Upper lobe of left lung (tissue), 6 donors: ENCODE measurements around the gene SNX5. TPM values are rescaled to one million over a fixed set of nuclear protein-coding genes. Genes with fewer than 3 reads are reported as not detected.
A peak's percentile ranks its signal among the peaks of the same experiment; 100 is the strongest.

ENCODE experiments used
- ATAC-seq, 2 donors: fragments of 200-7000 bp; cut with Tn5 transposase; one replicate each; pipeline ENCODE4 v1.9.1; 2022; ENCODE audit warnings: mild to moderate bottlenecking in 2 of 2, moderate library complexity in 2 of 2; ENCODE audit not compliant: low FRiP score in 2 of 2
- DNase-seq, 2 donors: peaks; one replicate each; pipeline ENCODE4 v3.0.0-alpha.2; 2019 to 2020
- H3K27ac ChIP-seq, 4 donors: fragments of 200-600 bp; sonication (generic); one replicate each; pipeline ENCODE4 v1.5.1; 2016 to 2019
- H3K27me3 ChIP-seq, 4 donors: fragments of 200-600 bp; sonication (generic); one replicate each; pipeline ENCODE4 v1.5.1; 2017 to 2019
- H3K36me3 ChIP-seq, 4 donors: fragments of 200-600 bp; sonication (generic); one replicate each; pipeline ENCODE4 v1.5.1; 2016 to 2019
- H3K4me1 ChIP-seq, 4 donors: fragments of 200-600 bp; sonication (generic); one replicate each; pipeline ENCODE4 v1.5.1; 2018 to 2019
- H3K4me3 ChIP-seq, 4 donors: fragments of 200-600 bp; sonication (generic); one replicate each; pipeline ENCODE4 v1.5.1; 2017 to 2019; ENCODE audit warnings: mild to moderate bottlenecking in 2 of 4, moderate library complexity in 1 of 4
- H3K9me3 ChIP-seq, 4 donors: fragments of 200-600 bp; sonication (generic); one replicate each; pipeline ENCODE4 v1.5.1; 2018 to 2019
- EP300 ChIP-seq, 4 donors: sonication (generic); formaldehyde crosslinking; IDR thresholded peaks; one replicate each; pipeline ENCODE4 v1.5.1; 2017; ENCODE audit warnings: antibody characterized with exemption in 4 of 4, control low read depth in 2 of 4
- POLR2A ChIP-seq, 4 donors: fragments of 450-650 bp; IDR thresholded peaks; one replicate each; pipeline ENCODE4 v1.5.1; 2016 to 2017; ENCODE audit warnings: antibody characterized with exemption in 4 of 4, mild to moderate bottlenecking in 2 of 4
- POLR2AphosphoS5 ChIP-seq, 2 donors: sonication (generic); formaldehyde crosslinking; IDR thresholded peaks; one replicate each; pipeline ENCODE4 v1.5.1; 2017; ENCODE audit warnings: antibody characterized with exemption in 2 of 2
- WGBS, 2 donors: methylation state at CpG; one replicate each; pipeline ENCODE4 v1.1.5; 2017 to 2018; 5-methylcytosine and 5-hydroxymethylcytosine counted together
- total RNA-seq, 6 donors: library from RNA; depleted of rRNA in 4 of 6; stranded (reverse); fragments of >200 nt in 4 of 6; gene quantifications; one replicate each; pipeline versions ENCODE4 v1.1.0 to v1.2.1, GENCODE V29; 2016 to 2021
- TF ChIP-seq, protein P1 (sequence below), 6 experiments: fragments of 450-650 bp in 4 of 6; fragments of 200-600 bp in 2 of 6; sonication (generic) in 2 of 6; IDR thresholded peaks; one replicate each; pipeline ENCODE4 v1.5.1; 2016 to 2019; ENCODE audit warnings: antibody characterized with exemption in 6 of 6
- donor health status: DM: no; HTN: no; CAD: no; lungs with moderate emphysema.
- donor health status: DM: no; HTN: yes; CAD: no; lungs with severe emphysema.

SNX5 gene
- total RNA-seq, 6 donors from 2014 or later: 72.0 to 177 (median 111) TPM

DNA sequence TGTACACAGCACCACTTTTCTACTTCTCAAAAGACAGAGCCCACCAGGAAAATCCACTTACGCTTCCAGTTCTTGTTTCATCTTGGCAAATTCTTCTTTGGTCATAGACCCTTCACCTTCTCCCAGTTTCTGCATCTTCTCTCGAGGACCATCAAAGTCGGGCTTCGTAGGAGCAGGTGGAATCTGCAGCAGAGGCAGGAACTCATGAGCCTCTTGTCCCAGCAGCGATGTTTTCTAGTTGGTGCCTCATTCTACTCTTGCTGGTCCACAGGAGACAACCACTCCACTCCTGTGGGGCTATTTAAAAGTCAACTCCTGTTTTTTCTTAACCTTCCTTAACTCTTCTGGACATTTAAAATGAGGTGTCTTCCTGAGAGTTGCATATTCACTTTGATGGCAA, 14.7 kb downstream of the SNX5 start:
- ATAC-seq: no peak

DNA sequence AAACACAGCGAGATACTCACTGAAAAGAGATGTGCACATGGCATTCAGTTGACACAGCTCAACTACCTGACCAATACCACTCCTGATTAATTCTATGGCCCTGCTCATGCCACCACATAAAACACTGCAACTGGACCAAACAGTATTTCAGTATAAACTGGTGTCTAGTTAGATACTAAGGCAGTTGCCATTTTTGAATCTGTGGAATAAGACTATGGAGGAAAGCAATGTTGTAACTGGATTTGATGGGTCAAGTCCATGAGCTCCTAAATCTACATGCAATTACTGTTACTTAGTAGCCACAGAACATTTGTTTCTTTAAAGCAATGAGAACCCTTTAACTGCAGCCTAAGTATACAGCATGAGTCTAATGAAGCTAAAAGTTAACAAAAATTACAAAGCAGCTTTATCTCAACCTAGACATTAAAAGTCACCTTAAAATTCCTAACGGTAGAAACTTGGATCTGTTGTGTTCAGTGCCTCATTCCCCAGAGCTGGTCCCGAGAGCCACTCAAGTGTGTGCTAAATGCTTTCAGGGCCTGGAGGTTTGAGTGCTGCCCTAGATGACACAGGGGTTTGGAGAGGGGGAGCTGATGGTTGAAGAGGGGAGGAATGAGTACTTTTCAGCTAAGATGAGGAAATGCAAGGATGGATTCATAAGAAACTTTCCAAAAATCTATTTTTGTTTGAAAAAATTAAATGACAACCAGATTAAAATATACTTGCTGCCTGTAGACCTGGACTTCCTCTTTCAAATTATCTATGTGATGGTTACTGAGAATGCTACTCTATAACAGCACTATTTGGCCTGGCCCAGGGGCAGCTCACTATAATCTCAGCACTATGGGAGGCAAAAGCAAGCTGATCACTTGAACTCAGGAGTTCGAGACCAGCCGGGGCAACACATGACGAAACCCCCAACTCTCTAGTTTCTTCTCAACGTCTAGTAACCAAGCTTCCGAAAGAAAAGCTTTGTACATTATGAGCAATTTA, 15.6 kb downstream of the SNX5 start:
- 79 to 81% methylated on average over 8 of the region's 8 CpGs for WGBS, 2 donors
- TF ChIP-seq EP300 (IDR thresholded peaks at IDR 0.05) (no peak), POLR2A (IDR thresholded peaks at IDR 0.05) (no peak), POLR2AphosphoS5 (IDR thresholded peaks at IDR 0.05) (no peak)
- TF ChIP-seq, protein P1, sequence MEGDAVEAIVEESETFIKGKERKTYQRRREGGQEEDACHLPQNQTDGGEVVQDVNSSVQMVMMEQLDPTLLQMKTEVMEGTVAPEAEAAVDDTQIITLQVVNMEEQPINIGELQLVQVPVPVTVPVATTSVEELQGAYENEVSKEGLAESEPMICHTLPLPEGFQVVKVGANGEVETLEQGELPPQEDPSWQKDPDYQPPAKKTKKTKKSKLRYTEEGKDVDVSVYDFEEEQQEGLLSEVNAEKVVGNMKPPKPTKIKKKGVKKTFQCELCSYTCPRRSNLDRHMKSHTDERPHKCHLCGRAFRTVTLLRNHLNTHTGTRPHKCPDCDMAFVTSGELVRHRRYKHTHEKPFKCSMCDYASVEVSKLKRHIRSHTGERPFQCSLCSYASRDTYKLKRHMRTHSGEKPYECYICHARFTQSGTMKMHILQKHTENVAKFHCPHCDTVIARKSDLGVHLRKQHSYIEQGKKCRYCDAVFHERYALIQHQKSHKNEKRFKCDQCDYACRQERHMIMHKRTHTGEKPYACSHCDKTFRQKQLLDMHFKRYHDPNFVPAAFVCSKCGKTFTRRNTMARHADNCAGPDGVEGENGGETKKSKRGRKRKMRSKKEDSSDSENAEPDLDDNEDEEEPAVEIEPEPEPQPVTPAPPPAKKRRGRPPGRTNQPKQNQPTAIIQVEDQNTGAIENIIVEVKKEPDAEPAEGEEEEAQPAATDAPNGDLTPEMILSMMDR (IDR thresholded peaks at IDR 0.05): no peak
- H3K36me3 ChIP-seq: peaks cover 21 to 82% (median 56%) of the 10 kb centered on the region in 4 donors
- ATAC-seq (no peak), DNase-seq (no peak)
- H3K4me1 ChIP-seq: peaks cover 10 to 47% (median 28%) of the 10 kb centered on the region in 4 donors
- no peak overlapping the region for H3K27ac ChIP-seq
- H3K27me3 ChIP-seq: no peaks in the 10 kb centered on the region
- no peak overlapping the region for H3K4me3 ChIP-seq
- no peaks in the 10 kb centered on the region for H3K9me3 ChIP-seq

More for the DNA sequence above, 14.7 kb downstream of the SNX5 start:
- no peak for TF ChIP-seq POLR2A (IDR thresholded peaks at IDR 0.05)
- TF ChIP-seq POLR2AphosphoS5 (IDR thresholded peaks at IDR 0.05): no peak
- TF ChIP-seq, protein P1 (IDR thresholded peaks at IDR 0.05): no peak
- no peak for TF ChIP-seq EP300 (IDR thresholded peaks at IDR 0.05)
- Histone ChIP-seq H3K4me3 (no peak overlapping the region), H3K27me3 (no peaks in the 10 kb centered on the region), H3K27ac (peak overlapping the region in 1 of 4 donors; percentile 42), H3K36me3 (peaks cover 12 to 73% (median 48%) of the 10 kb centered on the region in 4 donors), H3K9me3 (no peaks in the 10 kb centered on the region), H3K4me1 (peaks cover 20 to 56% (median 38%) of the 10 kb centered on the region in 4 donors)
- 94% methylated on average over 5 of the region's 5 CpGs for WGBS, 2 donors
- DNase-seq: no peak

DNA sequence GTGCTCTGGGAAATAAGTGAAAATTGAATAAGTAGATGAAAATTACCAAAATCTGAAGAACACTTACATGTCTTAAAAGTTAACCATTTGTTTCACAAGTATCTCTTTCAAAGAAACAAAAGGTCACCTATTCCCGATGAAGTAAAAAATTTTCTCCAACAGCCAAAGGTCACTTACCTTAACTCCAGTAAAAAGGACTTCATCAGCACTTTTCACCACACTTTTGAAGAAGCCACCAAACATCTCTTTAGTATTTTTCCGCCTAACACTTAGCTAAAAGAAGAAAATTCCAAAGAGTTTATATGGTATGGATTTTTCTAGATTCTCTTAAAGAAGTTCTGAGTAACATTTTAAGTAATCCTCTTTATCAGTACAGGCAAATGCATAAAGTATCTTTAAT, 17.3 kb downstream of the SNX5 start:
- Histone ChIP-seq H3K4me1 (peaks cover 0 to 32% (median 17%) of the 10 kb centered on the region in 4 donors), H3K27ac (no peak overlapping the region), H3K27me3 (no peaks in the 10 kb centered on the region), H3K36me3 (peaks cover 26 to 98% (median 68%) of the 10 kb centered on the region in 4 donors), H3K9me3 (no peaks in the 10 kb centered on the region), H3K4me3 (no peak overlapping the region)
- TF ChIP-seq, protein P1 (IDR thresholded peaks at IDR 0.05): no peak
- TF ChIP-seq EP300 (IDR thresholded peaks at IDR 0.05) (no peak), POLR2AphosphoS5 (IDR thresholded peaks at IDR 0.05) (no peak), POLR2A (IDR thresholded peaks at IDR 0.05) (no peak)
- no peak for DNase-seq
- WGBS, 2 donors: 87 to 88% methylated on average over 2 of the region's 2 CpGs
- no peak for ATAC-seq

DNA sequence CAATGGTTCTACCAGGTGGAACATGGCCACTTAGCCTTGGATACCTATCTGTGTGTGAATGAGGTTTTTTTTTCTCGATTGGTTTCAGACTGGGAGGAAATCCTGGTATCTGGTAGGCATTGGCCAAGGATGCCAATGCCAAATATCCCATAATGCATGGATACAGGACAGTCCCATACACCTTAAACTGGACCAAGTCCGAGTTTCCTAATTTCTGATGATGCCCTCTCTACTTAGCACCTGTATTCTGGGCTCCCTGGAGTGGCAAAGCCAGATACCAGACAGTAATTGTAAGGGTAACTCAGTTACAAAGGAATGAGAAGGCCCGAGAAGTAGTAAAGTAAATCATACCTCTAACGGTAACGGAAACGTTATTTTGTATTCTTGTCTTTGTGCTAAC, 17.9 kb downstream of the SNX5 start:
- Histone ChIP-seq H3K27me3 (no peaks in the 10 kb centered on the region), H3K27ac (no peak overlapping the region), H3K4me3 (no peak overlapping the region), H3K4me1 (peaks cover 0 to 26% (median 14%) of the 10 kb centered on the region in 4 donors), H3K36me3 (peaks cover 29 to 98% (median 74%) of the 10 kb centered on the region in 4 donors), H3K9me3 (no peaks in the 10 kb centered on the region)
- WGBS, 2 donors: 60 to 83% methylated on average over 6 of the region's 6 CpGs
- TF ChIP-seq POLR2AphosphoS5 (IDR thresholded peaks at IDR 0.05) (no peak), EP300 (IDR thresholded peaks at IDR 0.05) (no peak), POLR2A (IDR thresholded peaks at IDR 0.05) (no peak)
- TF ChIP-seq, protein P1 (IDR thresholded peaks at IDR 0.05): no peak
- ATAC-seq (no peak), DNase-seq (no peak)
